A204.1 (cell line): ENCODE results near the gene CD79B.

Experiments used
- FAIRE-seq: peaks from 2 replicates; lab custom pipeline; 2012; peaks lifted over from hg19 to GRCh38; lab: Jason Lieb, UNC

Gene CD79B

DNA sequence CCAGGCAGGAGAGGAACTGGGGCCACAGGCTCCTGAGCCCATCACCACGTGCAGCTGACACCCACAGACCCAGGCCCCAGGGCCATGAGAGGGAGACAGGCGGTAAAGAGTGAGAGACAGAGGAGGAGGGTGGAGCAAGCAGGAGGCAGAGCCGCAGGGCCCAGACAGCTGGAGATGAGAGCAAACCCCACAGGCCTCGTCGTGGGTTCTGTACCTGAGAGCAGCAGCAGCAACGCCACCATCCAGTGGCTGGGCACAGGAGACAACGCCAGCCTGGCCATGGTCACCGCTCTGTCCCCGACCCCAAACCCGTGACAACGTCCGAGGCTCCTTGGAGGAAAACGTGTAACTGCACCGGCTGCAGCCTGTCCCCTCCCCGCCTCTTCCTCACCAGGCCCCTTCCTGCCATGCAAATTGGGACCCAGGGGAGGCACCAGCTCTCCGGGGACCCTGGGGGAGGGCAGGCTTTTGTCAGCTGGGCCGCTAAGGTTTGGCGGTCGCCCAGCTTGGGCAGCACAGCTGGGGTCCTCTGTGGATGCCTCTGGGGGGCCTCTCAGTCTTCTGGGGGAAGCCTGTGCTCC lies at the start of gene CD79B:
Gene CD79B (minus strand): TSS at position 351 of the 581 bp plus-strand sequence. CDS start 70 bp downstream, at position 281.
- FAIRE-seq = no peak

DNA sequence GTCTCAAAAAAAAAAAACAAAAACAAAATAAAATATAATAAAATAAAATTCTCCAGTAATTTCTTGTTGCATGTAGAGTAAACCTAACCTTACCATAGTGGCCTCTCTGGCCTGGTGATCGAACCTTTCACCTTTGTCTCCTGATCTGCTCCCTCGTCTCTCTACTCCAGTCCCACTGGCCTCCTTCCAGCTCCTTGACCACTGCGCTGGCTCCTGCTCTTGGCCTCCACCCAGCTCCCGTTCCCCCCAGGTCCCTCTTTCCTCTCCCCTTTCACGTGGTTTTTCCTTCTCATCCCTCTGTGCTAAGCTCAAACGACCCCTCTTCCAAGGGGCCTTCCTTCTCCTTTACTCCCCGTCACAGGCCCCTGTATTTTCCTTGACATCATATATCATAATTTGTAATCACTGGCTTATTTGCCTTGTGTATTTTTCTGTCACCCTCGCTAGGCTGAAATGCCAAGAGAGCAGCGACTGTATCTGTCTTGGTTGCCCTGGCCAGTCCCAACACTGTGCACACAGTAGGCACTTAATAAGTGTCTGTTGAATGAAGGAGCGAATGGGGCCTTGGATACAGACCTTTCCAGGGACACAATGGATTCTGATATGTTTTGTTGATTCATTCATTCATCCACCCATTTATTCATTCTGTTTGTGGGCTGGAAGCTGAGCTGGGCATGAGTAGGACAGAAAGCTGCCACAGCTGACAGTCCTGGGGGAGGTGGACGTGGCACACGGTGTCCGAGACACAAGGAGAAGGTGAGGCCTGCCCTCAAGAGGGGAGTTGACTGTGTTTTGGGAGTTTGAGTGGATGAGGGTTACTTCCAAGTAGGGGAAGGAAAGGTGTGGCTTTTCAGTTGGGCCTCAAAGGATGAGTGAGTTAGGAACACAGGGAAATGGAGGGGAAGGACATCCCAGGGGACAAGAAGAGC lies 46.4 kb upstream of the CD79B start:
- no peak for FAIRE-seq

GRCh38 chr17:63976702-63977101 lies 44.6 kb upstream of the CD79B start:
- no peak for FAIRE-seq

DNA sequence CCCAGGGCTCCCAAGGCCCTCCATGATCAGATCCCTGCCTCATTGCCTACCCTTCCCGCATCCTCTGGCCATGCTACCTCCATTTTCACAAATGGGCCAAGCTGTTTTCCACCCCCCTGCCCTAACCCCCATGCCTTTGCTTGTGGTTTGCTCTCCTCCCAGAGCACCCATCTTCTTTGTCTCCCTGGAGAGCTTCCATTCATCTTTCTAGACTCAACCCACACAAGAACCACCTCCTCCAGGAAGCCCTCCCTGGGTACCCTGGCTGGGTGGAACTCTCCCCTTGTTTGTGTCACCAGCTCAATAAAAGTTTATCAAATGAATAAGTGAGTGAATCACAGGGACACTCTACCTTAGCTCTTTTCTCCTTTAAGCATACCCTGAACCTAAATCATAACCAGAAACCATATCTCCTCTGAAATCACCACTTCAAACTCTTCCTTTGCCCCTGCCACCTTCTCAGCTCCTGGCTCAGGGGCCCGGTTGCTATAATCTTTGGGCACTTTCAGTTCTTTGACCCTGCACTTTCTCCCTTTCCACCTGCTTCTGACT lies 43.5 kb upstream of the CD79B start:
- no peak for FAIRE-seq

- no peak for FAIRE-seq
Observed at GRCh38 chr17:63974594-63975192, 42.6 kb upstream of the CD79B start.

GRCh38 chr17:63973930-63974593 lies 41.9 kb upstream of the CD79B start:
- no peak for FAIRE-seq

DNA sequence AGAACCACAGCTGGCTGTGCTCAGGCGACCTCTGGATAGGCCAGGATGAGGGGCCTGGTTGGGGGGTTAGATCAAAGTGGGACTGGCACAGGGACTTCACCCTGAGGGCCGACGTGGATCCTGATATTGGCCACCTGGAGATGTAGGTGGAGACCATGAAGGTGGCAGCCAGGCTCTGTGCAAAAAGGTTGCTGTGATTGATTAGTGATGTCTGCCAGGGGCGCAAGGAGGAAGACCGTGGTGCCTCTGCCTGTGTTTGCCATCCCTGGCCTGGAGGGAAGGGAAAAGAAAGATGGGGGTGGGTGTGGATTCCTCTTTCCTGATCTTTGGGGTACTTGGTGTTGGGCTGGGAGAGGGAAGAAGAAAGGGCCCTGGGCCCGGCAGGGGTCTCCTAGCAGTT lies 41.1 kb upstream of the CD79B start:
- no peak for FAIRE-seq

DNA sequence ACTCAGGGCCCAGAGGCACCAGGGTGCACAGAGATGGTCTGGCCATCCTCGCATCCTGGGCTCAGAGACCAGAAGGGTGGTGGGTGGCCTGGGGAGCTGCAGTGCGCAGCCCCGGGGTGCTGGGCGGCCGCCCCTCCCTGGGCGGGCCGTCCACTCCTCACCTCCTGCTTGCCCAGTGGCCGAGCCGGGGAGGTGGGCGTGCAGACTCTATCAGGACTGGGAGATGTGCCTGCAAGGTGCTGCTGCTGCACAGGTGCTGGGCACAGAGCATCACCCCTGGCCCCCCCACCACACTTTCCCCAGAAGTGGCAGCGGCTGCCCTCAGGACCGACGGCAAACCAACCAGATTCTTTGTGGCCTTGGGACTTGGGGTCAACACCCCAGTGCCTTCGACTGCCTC lies 40.7 kb upstream of the CD79B start, which contains the start of gene SCN4A:
Gene SCN4A (minus strand): TSS at position 123 of the 400 bp plus-strand sequence. CDS start 77 bp downstream, at position 46.
- no peak for FAIRE-seq

DNA sequence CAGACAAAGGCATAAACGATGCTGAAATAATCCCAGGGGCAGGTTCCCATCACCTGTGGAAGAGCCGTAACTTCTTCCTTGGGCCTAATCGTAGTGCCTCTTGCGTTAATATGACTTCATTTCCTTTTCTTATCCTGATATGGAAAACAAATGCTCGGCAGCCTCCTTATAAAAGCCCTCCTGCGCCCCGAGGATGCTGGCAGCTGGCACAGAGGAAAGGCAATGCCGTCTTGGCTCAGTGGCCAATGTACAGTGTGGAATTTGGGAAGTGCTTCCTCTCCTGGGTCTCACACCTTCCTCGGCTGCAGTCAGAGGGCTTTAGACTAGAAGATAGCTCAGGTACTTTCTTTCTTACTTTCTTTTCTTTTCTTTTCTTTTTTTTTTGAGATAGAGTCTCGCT lies 37.1 kb upstream of the CD79B start:
- FAIRE-seq = no peak

DNA sequence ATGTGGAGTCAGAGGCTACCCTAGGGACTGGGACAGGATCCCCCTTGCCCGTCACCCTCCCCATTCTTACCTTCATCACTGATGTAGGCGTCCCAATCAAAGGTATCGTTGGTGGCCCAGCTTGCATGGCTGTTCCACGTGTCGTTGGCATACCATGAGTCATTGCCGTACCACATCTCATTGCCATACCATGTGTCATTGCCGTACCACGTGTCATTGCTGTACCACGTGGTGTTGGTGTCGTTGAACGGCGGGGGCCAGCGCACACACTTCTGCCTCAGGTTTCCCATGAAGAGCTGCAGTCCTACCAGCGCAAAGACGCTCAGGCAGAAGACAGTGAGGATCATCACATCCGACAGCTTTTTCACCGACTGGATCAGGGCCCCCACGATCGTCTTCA lies 35.8 kb upstream of the CD79B start:
- no peak for FAIRE-seq

- no peak for FAIRE-seq
Observed at GRCh38 chr17:63966646-63967264, 34.6 kb upstream of the CD79B start.

DNA sequence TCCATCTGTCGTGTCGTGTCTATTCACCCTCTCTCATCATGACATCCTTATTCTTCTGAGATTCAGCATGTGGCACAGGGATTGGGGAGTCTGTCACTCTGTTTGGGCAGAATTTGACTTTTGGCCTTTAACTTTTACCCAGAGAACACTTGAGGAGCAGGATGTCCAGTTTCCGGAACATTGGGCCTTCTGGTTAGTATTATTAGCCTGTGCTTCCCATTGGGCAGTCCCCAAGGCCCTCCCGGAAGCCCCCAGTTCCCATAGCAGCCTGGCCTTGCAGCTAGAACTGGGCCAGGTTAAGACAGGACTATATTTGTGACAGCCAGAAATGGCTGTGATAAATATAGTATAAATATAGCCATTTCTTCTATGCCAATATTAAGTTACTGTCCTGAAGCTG lies 31.0 kb upstream of the CD79B start:
- no peak for FAIRE-seq

GRCh38 chr17:63962298-63962744 lies 30.2 kb upstream of the CD79B start:
- FAIRE-seq = no peak

DNA sequence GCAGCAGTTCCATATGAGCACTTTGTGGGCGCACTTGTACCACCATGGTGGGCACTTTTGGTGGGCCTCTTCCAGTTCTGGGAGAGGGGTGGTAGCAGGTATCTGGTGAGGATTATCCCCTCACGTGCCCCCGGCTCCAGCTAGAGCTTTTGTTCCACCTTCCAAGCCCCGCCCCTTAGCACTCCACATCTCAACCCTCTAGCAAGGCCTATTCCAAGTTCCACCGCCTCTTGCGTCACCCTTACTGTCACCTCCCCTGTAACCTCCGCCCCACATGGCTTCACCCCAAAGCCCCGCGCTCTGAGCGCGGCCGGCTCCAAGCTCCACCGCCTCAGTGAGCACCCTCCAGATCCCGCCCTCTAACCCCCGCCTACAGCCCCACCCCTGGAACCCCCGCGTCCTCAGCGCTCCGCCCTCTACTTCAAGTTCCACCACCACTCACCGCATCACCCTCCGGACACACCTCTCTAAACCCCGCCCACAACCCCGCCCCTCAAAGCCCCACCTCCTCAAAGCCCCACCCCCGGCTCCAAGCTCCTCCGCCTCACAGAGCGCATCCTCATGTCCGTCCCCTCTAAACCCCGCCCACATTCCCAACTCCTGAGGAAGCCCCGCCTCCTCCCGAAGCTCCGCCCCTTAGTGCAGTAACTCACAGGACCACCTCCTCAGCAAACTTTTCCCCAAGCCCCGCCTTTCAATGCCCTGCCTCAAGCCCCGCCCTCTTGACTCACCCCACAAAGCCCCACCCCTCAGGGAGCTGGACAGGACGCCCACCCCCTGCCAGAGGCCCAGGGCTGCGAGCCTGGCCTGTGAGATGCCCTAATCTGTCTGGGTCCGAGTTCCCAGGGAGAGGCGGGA lies 29.5 kb upstream of the CD79B start:
- FAIRE-seq = no peak

GRCh38 chr17:63960430-63960829 lies 28.3 kb upstream of the CD79B start:
- FAIRE-seq = no peak

DNA sequence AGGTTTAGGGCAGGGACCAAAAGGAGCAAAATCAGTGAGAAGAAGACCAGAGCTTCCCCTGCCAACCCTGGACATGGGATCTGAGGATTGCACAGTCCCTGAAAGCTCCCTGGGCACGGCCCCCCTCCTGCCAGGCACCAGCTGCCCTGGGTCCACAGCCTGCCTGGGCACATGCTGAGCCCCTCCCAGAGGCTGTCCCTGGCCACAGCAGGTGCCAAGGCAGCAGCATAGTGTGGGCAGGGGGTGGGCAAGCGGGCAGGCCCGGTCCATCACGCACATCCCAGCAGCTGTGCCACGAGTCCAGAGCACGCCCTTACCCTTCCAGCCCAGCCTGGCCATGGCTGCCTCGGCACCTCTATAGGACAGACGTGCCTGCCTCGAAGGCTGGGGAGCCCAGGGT lies 27.9 kb upstream of the CD79B start:
- FAIRE-seq = no peak

GRCh38 chr17:63956296-63956920 lies 24.3 kb upstream of the CD79B start:
- no peak for FAIRE-seq

DNA sequence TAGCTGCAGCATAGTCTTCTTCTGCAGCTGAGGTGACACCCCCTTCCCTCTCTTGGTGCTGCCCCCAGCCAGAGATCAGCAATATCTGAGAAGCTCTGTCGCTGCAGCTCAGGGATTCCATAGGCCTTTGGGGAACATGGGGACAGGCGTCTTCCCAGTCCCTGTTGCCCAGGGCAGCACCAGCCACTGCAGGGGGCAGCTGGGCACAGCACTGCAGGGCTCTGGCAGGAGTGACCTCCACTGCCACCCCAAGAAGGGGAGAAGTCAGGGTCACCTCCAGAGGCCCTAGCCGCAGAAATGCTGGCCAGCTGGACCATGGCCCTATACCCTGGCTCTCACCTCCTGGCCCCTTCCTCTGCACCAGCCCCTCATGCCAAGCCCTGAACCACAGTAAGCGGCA lies 23.7 kb upstream of the CD79B start:
- no peak for FAIRE-seq

- no peak for FAIRE-seq
Observed at GRCh38 chr17:63955232-63955631, 23.1 kb upstream of the CD79B start.

DNA sequence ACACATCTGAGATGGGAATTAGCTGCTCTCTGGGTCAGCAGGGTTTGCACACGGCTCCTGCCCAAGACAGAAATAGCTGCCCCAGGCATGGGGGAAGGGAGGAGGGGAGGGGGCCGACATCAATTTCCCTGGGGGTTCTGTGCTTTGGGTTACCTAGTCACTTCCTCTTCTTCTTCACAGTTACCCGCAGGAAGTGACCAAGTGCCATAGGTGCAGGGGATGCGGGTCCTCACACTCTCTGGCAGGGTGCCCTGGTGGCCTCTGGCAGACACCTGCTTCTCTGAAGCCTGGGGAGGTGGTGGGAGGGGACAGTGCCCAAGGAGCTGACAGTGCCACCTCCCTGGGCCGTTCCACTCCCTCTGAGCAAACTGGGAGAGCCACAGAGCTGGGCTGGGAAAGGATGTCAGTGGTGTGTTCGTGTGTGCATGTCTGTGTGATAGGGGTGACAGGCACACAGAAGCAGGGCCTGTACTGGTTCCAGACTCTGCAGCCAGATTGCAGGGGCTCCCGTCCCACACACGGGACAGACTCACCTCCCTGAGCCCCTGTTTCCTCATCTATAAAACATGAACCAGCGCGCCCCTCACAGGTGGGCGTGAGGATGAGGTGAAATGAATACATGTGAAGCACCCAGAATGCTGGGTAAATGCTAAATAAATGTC lies 22.4 kb upstream of the CD79B start:
- FAIRE-seq = no peak
